Esophagus muscularis mucosa (tissue), 3 donors: Measurements from ENCODE around the gene PLEKHG3.

Experiments
- POLR2A ChIP-seq: fragments of 450-650 bp; IDR thresholded peaks from one replicate; pipeline ENCODE4 v1.6.1; 2017; ENCODE audit warnings: antibody characterized with exemption, moderate library complexity, mild to moderate bottlenecking, low read depth
- TF ChIP-seq, protein P1 (sequence below), 3 experiments: fragments of 200-600 bp in 2 of 3; fragments of 450-650 bp in 1 of 3; sonication (generic) in 2 of 3; IDR thresholded peaks; one replicate each; pipeline ENCODE4 v1.5.1; 2017 to 2019; ENCODE audit warnings: antibody characterized with exemption in 3 of 3, mild to moderate bottlenecking in 2 of 3, moderate library complexity in 1 of 3

DNA sequence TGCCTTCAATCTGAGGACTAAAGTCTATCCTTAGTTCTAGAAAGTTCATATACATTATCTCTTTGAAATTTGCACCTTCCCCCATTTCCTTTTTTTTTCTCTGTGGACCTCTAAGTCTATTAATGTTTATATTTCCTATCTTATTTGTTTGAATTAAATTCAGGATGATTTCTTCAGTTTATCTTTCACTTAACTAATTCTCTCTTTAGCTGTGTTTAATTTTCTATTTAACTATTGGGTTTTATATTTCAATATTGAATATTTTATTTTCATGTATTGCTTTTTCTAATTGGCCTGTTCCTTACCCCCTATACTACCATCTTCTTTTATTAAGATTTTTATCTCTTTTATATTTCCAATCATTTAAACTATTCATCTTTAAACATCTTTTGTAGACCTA, 9.5 kb downstream of the PLEKHG3 start:
- TF ChIP-seq, protein P1, sequence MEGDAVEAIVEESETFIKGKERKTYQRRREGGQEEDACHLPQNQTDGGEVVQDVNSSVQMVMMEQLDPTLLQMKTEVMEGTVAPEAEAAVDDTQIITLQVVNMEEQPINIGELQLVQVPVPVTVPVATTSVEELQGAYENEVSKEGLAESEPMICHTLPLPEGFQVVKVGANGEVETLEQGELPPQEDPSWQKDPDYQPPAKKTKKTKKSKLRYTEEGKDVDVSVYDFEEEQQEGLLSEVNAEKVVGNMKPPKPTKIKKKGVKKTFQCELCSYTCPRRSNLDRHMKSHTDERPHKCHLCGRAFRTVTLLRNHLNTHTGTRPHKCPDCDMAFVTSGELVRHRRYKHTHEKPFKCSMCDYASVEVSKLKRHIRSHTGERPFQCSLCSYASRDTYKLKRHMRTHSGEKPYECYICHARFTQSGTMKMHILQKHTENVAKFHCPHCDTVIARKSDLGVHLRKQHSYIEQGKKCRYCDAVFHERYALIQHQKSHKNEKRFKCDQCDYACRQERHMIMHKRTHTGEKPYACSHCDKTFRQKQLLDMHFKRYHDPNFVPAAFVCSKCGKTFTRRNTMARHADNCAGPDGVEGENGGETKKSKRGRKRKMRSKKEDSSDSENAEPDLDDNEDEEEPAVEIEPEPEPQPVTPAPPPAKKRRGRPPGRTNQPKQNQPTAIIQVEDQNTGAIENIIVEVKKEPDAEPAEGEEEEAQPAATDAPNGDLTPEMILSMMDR (IDR thresholded peaks at IDR 0.05) = no peak
- TF ChIP-seq POLR2A = no peak
